HG03097 (cell line): ENCODE measurements around the gene DNER.
"Not testable (repeated sequence)": the region's sequence is repeated elsewhere in the genome, so short reads cannot be mapped to it uniquely, and the experiment has no call there.

Experiments used
- ATAC-seq: cut with Tn5 transposase; IDR thresholded peaks from one replicate; pipeline ENCODE4 v1.9.1; 2021; ENCODE audit not compliant: unreplicated experiment, low FRiP score

Gene DNER

GRCh38 chr2:229627728-229628127, 86.6 kb downstream of the DNER start:
- ATAC-seq: no peak

DNA sequence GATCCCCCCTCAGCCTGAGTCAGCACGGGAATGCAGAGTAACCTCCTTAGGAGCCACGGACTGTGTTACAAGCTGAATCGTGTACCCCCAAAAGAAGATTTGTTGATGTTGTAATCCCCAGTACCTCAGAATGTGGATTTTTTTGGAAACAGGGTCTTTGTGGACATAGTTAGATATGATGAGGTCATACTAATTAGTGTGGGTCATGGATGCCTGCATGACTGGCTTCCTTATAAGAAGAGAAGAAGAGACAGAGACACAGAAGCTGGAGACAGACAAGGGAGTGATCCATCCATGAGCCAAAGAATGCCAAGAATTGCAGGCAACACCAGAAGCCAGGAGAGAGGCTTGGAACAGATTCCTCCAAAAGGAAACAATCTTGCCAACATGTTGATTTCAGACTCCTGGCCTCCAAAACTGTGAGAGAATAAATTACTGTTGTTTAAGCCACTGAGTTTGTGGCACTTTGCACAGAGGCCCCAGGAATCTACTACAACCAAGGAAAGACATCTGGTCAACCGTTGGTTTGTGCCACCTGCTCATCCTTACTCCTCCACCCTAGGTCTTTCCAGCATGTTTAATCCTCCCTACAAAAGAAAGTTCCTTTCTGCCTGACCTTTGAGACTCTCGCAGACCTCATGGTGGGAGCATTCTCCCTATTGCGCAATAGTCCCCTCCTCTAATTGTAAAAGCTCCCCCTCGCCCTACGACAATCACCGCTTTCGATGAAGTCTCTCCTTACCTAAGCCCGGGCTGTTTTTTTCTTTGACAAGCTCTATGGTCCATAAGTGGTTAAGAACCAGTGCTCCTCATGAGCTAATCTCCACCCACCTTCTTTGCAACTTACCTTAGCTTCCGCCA, 91.6 kb downstream of the DNER start:
- ATAC-seq: no peak

DNA sequence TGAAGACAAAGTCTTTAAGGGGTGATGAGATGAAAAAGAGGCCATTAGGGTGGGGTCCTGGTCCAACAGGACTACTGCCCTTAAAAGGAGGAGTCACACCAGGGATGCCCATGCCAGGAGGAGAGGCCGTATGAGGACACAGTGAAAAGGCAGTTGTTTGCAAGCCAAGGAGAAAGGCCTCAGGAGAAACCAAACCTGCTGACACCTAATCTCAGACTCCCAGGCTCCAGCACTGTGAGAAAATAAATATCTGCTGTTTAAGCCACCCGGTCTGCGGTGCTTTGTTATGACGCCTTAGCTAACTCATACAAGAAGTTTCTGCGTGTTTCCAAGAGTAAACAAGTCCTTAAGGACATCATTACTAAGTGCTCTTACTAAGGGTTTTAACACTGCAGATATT, 93.6 kb downstream of the DNER start:
- ATAC-seq: no peak

DNA sequence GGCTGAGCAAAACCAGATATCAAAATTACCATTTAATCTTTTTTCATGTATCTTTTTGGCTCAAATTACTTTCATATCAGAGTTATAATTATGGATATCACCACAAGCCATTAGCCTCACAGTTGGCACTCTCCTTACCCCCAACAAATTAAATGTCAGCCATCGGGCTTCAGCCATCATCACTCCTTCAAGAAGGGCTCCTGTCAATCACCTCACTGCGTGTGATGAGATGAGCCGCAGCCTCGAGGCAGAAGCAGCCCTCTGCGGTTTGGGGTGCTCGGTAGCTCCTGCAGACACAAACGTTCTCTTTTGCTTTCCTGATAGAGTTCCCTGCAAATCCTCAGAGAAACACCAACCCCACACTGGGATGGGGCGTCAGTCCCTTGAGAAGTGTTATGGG, 94.1 kb downstream of the DNER start:
- ATAC-seq: no peak

GRCh38 chr2:229616433-229616832, 97.9 kb downstream of the DNER start:
- no peak for ATAC-seq

GRCh38 chr2:229614021-229614420, 100.3 kb downstream of the DNER start:
- ATAC-seq: not testable (repeated sequence)

DNA sequence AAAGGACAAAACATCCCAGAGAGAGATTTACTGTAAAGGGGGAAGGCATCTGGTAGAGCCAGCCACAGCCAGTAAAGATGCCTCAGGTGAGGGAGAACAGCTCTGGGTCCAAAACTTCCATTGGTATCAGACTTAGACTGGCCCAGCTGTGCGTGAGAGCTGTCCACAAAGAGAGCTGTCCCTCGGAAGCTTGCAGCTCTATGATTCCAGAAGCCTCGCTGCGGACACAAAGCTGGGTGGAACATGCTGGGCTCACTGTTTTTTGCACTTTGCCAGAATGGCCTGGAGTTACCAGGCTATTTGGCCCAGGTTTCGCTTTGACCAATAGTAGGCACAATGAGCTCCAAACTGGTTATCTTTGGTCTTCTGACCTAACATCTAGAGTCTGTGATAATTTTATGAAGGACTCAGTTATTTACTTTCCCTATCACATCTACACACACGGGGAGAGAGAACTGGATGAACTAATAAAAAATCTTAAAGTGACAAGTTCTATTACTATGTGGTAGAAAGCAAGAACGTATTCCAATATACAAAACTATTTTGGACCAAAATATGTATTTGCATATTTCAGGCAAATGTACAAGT, 101.9 kb downstream of the DNER start:
- no peak for ATAC-seq

- ATAC-seq: no peak
Observed at GRCh38 chr2:229611360-229611759, 103.0 kb downstream of the DNER start.

- no peak for ATAC-seq
Observed at GRCh38 chr2:229610872-229611271, 103.5 kb downstream of the DNER start.

- ATAC-seq: no peak
Observed at GRCh38 chr2:229610333-229610732, 104.0 kb downstream of the DNER start.

DNA sequence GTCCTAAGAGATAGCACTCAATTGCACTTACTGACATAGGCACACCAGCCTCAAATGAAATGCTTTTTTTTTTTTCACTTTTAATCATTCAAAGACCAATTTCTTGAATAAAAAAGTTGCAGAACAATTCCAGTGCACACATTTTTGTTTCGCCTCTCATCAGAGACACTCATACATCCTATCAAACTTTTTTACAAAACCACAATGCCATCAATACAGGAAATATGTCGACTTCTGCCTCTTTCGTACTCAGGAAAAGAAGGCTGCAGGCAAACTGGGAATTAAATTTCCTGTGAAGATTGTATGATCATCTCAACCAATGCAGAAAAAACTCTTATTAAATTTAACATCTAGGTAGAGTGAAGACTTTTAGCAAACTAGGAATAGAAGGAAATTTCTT, 112.4 kb downstream of the DNER start:
- ATAC-seq: no peak

DNA sequence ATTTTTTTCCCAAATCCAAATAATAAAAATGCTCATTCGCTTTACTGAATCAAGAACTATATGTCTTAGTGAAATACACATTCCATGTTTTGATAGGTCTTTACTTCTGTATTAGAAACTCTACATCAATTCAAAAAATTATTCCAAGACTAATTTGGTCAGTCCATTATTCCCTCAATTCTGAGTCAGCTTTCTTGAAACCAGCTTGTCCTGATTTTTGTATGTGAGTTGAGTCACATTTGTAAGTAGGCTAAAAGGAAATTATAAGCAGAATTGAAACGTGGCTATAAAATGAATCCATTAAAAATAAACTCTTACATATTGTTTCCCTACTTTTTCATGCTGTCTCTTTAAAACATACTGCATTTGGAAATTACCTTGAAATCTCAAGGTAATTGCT, 113.0 kb downstream of the DNER start:
- no peak for ATAC-seq

GRCh38 chr2:229598227-229598626, 116.1 kb downstream of the DNER start:
- no peak for ATAC-seq

DNA sequence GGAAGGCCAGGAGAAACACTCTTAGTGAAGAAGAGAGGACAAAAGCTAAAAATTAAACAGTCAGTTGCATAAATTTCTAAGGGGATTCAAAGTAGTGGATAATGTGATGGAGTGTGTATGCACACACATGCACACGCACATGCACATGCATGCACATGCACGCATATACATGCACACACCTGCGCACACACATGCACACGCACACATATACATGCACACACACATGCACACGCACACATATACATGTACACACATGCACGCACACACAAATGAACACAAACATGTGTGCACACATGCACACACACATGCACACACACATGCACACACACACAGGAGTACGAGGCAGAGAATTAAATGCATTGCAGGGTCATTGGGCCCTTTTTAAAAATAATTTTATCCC, 117.6 kb downstream of the DNER start:
- ATAC-seq: no peak

DNA sequence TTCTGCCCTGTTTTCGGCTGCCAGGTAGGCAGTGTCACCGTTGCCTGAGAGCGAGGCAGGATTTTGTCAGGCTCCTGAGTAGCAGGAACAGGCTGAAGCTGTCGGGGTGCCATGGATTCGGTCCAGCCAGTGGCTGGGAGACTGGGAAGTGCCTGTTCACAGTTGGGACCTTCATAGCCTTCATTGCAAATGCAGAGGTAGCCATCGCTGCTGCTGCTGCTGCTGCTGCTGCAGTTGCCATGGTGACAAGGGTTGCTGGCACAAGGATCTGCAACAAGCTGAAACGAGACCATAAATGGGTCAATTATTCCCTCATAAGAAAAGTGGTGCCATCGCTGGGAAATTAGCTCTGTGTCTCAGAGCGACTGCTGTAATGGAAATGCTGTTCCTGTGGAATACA, 122.7 kb downstream of the DNER start:
- no peak for ATAC-seq

- ATAC-seq: peak; percentile 80
Observed at GRCh38 chr2:229586746-229587705, 127.3 kb downstream of the DNER start.

- ATAC-seq: no peak
Observed at GRCh38 chr2:229586012-229586411, 128.3 kb downstream of the DNER start.

DNA sequence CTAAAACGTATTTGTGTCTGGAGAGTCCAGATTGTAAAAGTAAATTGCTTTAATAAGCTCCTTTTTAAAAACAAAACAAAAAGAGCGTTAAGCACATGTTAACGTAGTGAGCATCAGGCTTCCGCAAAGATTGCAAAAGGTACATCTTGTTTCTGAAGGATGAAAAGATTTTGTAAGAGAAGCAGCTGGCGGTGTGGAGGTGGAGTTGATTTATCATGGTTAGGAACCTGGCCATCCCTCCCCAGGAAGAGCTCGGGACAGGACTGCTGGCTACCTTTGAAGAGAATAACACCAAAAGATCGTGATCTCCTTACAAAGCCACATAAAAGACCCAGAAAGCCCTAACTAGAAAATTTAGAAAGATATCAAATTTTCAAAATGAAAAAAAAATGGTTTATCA, 132.2 kb downstream of the DNER start:
- no peak for ATAC-seq

GRCh38 chr2:229578052-229578846, 136.1 kb downstream of the DNER start:
- ATAC-seq: no peak

- no peak for ATAC-seq
Observed at GRCh38 chr2:229575569-229576315, 138.6 kb downstream of the DNER start.
